G401 (cell line): ENCODE data around the gene FRMD7. TPM values are rescaled to one million over a fixed set of nuclear protein-coding genes. Genes with fewer than 3 reads are reported as not detected.
"Not testable (repeated sequence)": the region's sequence is repeated elsewhere in the genome, so short reads cannot be mapped to it uniquely, and the experiment has no call there.

Source experiments
- DNase-seq: peaks from one replicate; pipeline ENCODE4 v3.0.0-alpha.2; 2015; ENCODE audit warnings: low spot score
- in situ Hi-C: cut with HindIII; loops from 2 replicates; pipeline ENCODE4 v1.10.0; 2016; ENCODE audit warnings: low sequenced_read_pairs, mixed read lengths
- total RNA-seq: library from RNA; depleted of rRNA; stranded (reverse); fragments of >200 nt; shearing (Covaris generic); gene quantifications from 2 replicates; pipeline ENCODE4 v1.2.3, GENCODE V29; 2014; rRNA removed

The FRMD7 gene
- total RNA-seq: not detected in 2 replicates

DNA sequence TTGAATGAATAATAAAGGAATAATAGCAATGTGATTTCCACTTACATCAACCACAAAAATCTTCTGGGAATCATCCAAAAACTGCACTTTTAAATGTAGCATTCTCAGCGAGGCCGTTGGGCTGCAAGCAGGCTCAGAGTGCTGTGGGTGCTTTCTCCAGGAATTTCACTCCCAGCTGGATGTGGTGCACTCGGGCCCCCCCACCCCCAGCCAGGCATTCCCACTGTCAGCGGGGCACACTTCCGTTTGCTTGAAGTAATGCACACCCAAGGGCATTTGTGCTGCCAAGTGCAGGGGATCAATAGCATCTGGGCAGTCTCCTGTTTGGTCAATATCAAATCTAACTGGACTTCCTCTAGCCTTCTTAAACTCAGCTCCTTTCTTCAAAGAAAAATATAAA lies at the start of gene FRMD7:
Gene FRMD7 (minus strand): TSS at position 278 of the 400 bp plus-strand sequence. CDS start 176 bp downstream, at position 102.
- DNase-seq: no peak
- in situ Hi-C loops: no loop called here

- DNase-seq: no peak
- in situ Hi-C loops: no loop called here
Observed at GRCh38 chrX:132173647-132174046, 45.8 kb upstream of the FRMD7 start.

GRCh38 chrX:132171881-132172280 lies 44.1 kb upstream of the FRMD7 start:
- in situ Hi-C loops: no loop called here

GRCh38 chrX:132171478-132171877 lies 43.7 kb upstream of the FRMD7 start:
- in situ Hi-C loops: no loop called here
- DNase-seq: no peak

More at GRCh38 chrX:132171881-132172280, 44.1 kb upstream of the FRMD7 start:
- DNase-seq: no peak

GRCh38 chrX:132169554-132169953 lies 41.7 kb upstream of the FRMD7 start:
- DNase-seq: no peak
- in situ Hi-C loops: no loop called here

GRCh38 chrX:132165651-132166050 lies 37.8 kb upstream of the FRMD7 start:
- no peak for DNase-seq
- in situ Hi-C loops: no loop called here

- in situ Hi-C loops: no loop called here
- DNase-seq: no peak
Observed at GRCh38 chrX:132165005-132165404, 37.2 kb upstream of the FRMD7 start.

DNA sequence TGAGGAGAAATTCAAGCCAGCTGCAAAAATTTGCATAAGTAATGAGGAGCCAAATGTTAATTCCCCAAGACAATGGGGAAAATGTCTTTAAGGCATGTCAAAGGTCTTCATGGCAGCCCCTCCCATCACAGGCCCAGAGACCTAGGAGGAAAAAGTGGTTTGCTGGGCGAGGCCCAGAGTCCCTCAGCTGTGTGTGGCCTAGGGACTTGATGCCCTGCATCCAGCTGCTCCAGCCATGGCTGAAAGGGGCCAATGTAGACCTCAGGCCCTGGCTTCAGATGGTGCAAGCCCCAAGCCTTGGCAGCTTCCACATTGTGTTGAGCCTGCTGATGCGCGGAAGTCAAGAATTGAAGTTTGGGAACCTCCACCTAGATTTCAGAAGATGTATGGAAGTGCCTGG lies 35.3 kb upstream of the FRMD7 start:
- in situ Hi-C loops, DNase-seq: not testable (repeated sequence)

DNA sequence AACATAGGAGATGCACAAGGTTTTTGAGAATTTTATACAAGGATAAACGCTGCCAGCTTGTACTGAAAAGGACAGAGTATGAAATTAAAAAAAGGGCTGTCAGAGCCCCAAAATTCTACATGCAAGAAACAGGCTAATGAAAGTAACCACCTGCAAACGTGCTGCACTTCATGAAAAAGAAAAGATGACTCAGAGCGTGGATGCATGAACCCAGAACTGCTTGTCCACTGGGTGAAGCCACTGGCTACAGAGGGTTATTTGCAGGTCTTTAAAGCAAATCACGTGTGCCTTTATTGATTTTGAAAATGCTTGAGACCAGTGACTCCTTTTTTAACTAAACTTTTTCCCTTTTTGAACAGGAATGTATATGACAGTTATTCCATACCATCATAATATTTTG lies 25.3 kb upstream of the FRMD7 start:
- in situ Hi-C loops: no loop called here
- no peak for DNase-seq

GRCh38 chrX:132146456-132146855 lies 18.6 kb upstream of the FRMD7 start:
- DNase-seq: no peak
- in situ Hi-C loops: no loop called here

GRCh38 chrX:132144061-132144460 lies 16.2 kb upstream of the FRMD7 start:
- in situ Hi-C loops: no loop called here

DNA sequence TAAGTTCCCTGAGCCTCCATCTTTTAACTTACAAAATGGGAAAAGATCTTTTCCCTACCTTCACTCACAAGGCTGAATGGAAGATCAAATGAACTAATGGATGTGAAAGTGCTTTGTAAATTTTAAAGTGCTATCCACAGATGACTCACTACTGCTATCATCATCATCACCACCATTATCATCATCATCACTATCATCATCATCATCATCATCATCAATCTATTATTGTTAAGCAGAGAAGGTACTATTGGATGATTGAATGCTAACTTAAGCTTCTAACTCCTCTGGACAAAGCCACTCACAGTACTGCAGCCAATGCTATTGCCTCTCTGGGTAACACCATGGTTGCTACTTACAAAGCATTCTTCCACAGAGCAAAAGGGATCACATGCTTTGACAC lies 1.9 kb downstream of the FRMD7 start:
- no peak for DNase-seq
- in situ Hi-C loops: no loop called here

More at GRCh38 chrX:132144061-132144460, 16.2 kb upstream of the FRMD7 start:
- DNase-seq: no peak

- no peak for DNase-seq
- in situ Hi-C loops: no loop called here
Observed at GRCh38 chrX:132120913-132121312, 6.9 kb downstream of the FRMD7 start.

GRCh38 chrX:132119821-132120515 lies 7.9 kb downstream of the FRMD7 start:
- in situ Hi-C loops: no loop called here
- no peak for DNase-seq

DNA sequence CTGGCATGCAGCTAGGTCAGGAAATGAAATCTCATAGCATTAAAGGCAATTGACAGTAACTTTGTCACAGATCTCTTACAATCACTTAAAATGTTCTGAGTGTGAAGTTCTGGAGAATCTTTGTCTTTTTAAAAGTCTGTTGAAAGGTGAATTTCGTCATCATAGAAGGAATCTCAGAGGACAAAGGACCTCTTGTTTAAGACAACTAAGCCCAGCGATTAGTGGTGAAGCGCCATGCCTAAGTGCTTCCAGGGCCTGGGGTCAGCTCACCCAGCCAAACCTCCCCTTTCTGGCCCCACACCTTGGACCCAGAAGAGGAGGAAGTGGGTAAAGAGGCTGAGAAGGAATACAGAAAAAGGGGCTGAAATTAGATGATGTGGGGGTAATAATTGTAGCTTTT lies 8.5 kb downstream of the FRMD7 start:
- DNase-seq: no peak
- in situ Hi-C loops: no loop called here

- DNase-seq: no peak
- in situ Hi-C loops: no loop called here
Observed at GRCh38 chrX:132118358-132118757, 9.5 kb downstream of the FRMD7 start.

DNA sequence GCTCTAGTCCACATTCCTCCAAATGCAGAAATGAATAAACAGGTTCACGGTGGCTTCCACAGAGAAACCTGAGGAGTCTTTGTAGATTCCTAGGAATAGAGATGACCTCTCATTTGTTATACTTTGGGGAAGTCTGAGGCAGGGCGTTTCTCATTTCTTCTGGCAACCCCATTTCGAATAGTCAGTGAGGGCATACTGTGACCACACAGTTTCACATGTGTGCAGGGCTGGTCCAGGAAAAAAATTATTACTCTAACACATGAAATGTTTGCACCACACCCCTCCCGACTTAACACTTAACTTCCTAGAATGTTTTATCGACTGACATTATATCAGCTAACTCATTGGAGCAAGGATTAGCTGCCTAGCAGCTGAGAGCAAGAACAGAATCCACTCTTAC lies 12.0 kb downstream of the FRMD7 start:
- in situ Hi-C loops: no loop called here
- DNase-seq: no peak

DNA sequence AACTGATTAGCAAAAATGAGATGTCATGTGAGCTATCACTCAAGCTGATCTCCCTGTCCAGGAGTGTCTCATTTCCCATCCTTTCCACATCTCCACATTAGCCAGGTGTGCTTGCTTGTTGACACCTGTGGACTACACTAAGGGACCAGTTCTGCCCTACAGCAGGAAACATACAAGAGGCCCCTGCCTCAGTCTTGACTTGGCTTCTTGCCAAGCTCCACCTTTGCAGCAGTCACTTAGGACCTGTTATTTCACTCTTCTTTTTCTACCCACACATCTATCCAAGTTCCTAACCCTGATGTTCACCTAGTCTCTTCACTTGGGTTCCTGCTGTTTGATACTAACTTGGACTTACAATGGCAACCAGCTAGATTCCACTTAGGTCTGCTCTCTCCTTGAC lies 13.2 kb downstream of the FRMD7 start:
- no peak for DNase-seq
- in situ Hi-C loops: no loop called here

GRCh38 chrX:132107291-132107690 lies 20.5 kb downstream of the FRMD7 start:
- DNase-seq: no peak
- in situ Hi-C loops: no loop called here

DNA sequence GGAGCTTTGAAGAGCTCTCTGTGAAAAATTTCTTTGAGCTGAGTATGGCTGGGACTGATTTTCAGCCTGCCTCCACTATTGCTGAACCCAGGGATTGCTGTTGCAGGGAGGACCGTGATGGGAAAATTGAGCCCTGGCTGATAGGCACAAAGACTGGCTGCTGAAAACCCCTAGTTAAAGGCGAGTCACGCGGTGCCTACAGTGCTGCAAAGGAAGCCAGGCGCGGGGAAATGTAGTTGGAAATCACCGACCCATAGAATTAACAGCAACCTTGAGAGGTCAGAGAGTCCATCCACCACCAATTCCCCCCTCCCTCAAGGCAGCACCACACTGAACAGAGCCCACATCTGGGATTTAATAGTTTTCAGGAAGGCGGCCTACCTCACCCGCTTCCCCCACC lies 26.0 kb downstream of the FRMD7 start:
- no peak for DNase-seq
- in situ Hi-C loops: no loop called here

GRCh38 chrX:132101206-132101605 lies 26.6 kb downstream of the FRMD7 start:
- no peak for DNase-seq
- in situ Hi-C loops: no loop called here
